ENCODE data around the gene ADPRHL1.

ADPRHL1 gene

GRCh38 chr13:113427562-113428468, 25.5 kb downstream of the ADPRHL1 start:
- Histone ChIP-seq H3K27ac (ENCODE audit: low read depth, low read length) (no peak overlapping the region), H3K27me3 (ENCODE audit: control insufficient read depth, low read length) (no peaks in the 10 kb centered on the region), H3K9me2 (replicated peaks; ENCODE audit: control insufficient read depth, low read length) (no peaks in the 10 kb centered on the region), H3K79me2 (ENCODE audit: control insufficient read depth, low read length) (no peaks in the 10 kb centered on the region), H3K4me2 (ENCODE audit: low read length) (no peak overlapping the region), H3K4me1 (ENCODE audit: control insufficient read depth, low read length) (peaks cover 28% of the 10 kb centered on the region), H3F3A (ENCODE audit: control insufficient read depth, insufficient read depth) (no peaks in the 10 kb centered on the region), H3K4me3 (ENCODE audit: low read length) (no peak overlapping the region), H4K20me1 (ENCODE audit: control insufficient read depth, insufficient read depth, low read depth, low read length) (no peaks in the 10 kb centered on the region), H3K36me3 (ENCODE audit: control insufficient read depth, low read length) (no peaks in the 10 kb centered on the region), H3K9me3 (ENCODE audit: control insufficient read depth, insufficient read depth, low read length) (no peaks in the 10 kb centered on the region)
- TF ChIP-seq EZH2phosphoT487 (IDR thresholded peaks at IDR 0.05; ENCODE audit: borderline replicate concordance, low read length): no peak

DNA sequence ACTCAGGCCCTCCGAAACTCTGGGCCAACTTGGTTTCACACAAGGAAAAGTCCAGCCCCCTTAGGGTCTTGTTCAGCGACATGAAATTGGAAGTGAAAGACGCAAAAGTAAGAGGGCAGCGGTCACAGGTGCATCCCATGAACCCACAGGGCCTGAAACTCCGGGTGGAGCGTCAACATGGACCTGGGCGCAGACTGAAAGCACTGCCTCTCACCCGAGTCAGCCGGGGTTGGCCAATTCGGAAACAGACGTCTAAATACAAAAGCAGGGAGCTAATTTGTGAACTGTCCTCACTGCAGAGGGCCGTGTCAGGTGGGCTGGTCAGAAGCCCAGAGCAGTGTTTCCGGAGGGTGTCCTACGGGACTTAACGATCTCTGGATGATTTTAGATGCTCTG, 26.7 kb downstream of the ADPRHL1 start:
- no peak overlapping the region for H3K4me2 ChIP-seq (ENCODE audit: low read length)
- no peak overlapping the region for H3K4me3 ChIP-seq (ENCODE audit: low read length)
- H3K27me3 ChIP-seq (ENCODE audit: control insufficient read depth, low read length): no peaks in the 10 kb centered on the region

GRCh38 chr13:113425941-113426590, 27.2 kb downstream of the ADPRHL1 start:
- H3K4me2 ChIP-seq (ENCODE audit: low read length): no peak overlapping the region
- no peaks in the 10 kb centered on the region for H4K20me1 ChIP-seq (ENCODE audit: control insufficient read depth, insufficient read depth, low read depth, low read length)
- no peaks in the 10 kb centered on the region for H3K79me2 ChIP-seq (ENCODE audit: control insufficient read depth, low read length)
- no peak overlapping the region for H3K27ac ChIP-seq (ENCODE audit: low read depth, low read length)
- H3K36me3 ChIP-seq (ENCODE audit: control insufficient read depth, low read length): no peaks in the 10 kb centered on the region
- H3F3A ChIP-seq (ENCODE audit: control insufficient read depth, insufficient read depth): no peaks in the 10 kb centered on the region
- H3K27me3 ChIP-seq (ENCODE audit: control insufficient read depth, low read length): no peaks in the 10 kb centered on the region
- H3K4me1 ChIP-seq (ENCODE audit: control insufficient read depth, low read length): peaks cover 11% of the 10 kb centered on the region
- no peak for TF ChIP-seq EZH2phosphoT487 (IDR thresholded peaks at IDR 0.05; ENCODE audit: borderline replicate concordance, low read length)
- TF ChIP-seq CTCF (IDR thresholded peaks at IDR 0.05; ENCODE audit: low read depth, low read length, poor library complexity, severe bottlenecking): no peak
- no peak overlapping the region for H3K4me3 ChIP-seq (ENCODE audit: low read length)
- H3K9me2 ChIP-seq (replicated peaks; ENCODE audit: control insufficient read depth, low read length): no peaks in the 10 kb centered on the region
- no peaks in the 10 kb centered on the region for H3K9me3 ChIP-seq (ENCODE audit: control insufficient read depth, insufficient read depth, low read length)

More for the DNA sequence above, 26.7 kb downstream of the ADPRHL1 start:
- Histone ChIP-seq H3K36me3 (ENCODE audit: control insufficient read depth, low read length) (no peaks in the 10 kb centered on the region), H4K20me1 (ENCODE audit: control insufficient read depth, insufficient read depth, low read depth, low read length) (no peaks in the 10 kb centered on the region), H3F3A (ENCODE audit: control insufficient read depth, insufficient read depth) (no peaks in the 10 kb centered on the region), H3K4me1 (ENCODE audit: control insufficient read depth, low read length) (peaks cover 16% of the 10 kb centered on the region), H3K27ac (ENCODE audit: low read depth, low read length) (no peak overlapping the region), H3K9me2 (replicated peaks; ENCODE audit: control insufficient read depth, low read length) (no peaks in the 10 kb centered on the region), H3K79me2 (ENCODE audit: control insufficient read depth, low read length) (no peaks in the 10 kb centered on the region), H3K9me3 (ENCODE audit: control insufficient read depth, insufficient read depth, low read length) (no peaks in the 10 kb centered on the region)
- no peak for TF ChIP-seq CTCF (IDR thresholded peaks at IDR 0.05; ENCODE audit: low read depth, low read length, poor library complexity, severe bottlenecking)
- no peak for TF ChIP-seq EZH2phosphoT487 (IDR thresholded peaks at IDR 0.05; ENCODE audit: borderline replicate concordance, low read length)
